ENCODE data around the gene TYK2. TPM values are rescaled to one million over a fixed set of nuclear protein-coding genes. Genes with fewer than 3 reads are reported as not detected.

TYK2 gene
- total and polyA plus RNA-seq, 9 of the 15 experiments (the other 6 are each of a cell fraction or from before 2014, with no cell fraction given), result 15.0 to 182 (median 85.9) TPM

GRCh38 chr19:10374931-10375330 is 5.4 kb downstream of the TYK2 start:
- Histone ChIP-seq H3K4me3 (no peak overlapping the region), H3K9ac (ENCODE audit: insufficient read depth in 1 of 2, low read depth in 2 of 2, low read length in 2 of 2) (no peak overlapping the region), H3K9me3 (replicated peaks; ENCODE audit: control insufficient read depth, insufficient read depth, low read depth, low read length) (no peaks in the 10 kb centered on the region), H3K36me3 (ENCODE audit: control insufficient read depth, insufficient read depth, low read length) (peaks cover 45% of the 10 kb centered on the region), H3K79me2 (ENCODE audit: control insufficient read depth, insufficient read depth, low read length) (peaks cover 17% of the 10 kb centered on the region), H3K4me2 (ENCODE audit: insufficient read depth, low read length) (no peak overlapping the region), H2AFZ (ENCODE audit: low read depth, low read length) (no peak overlapping the region), H4K20me1 (replicated peaks; ENCODE audit: control insufficient read depth, insufficient read depth, low read length) (no peaks in the 10 kb centered on the region), H3K27me3 (ENCODE audit: control insufficient read depth in 2 of 2, insufficient read depth in 2 of 2, low read length in 2 of 2) (no peaks in the 10 kb centered on the region), H3K9me1 (ENCODE audit: control insufficient read depth, insufficient read depth, low read length) (no peaks in the 10 kb centered on the region), H3K4me1 (replicated peaks in 1 of 2; ENCODE audit: control insufficient read depth in 2 of 2, insufficient read depth in 2 of 2, low read length in 2 of 2) (peaks cover 3 to 4% of the 10 kb centered on the region in 2 experiments; a peak in 1 of 5 replicates), H3K27ac (ENCODE audit: extremely low read depth, low read depth, low read length) (no peak overlapping the region)
- intact Hi-C loops (cut with micrococcal nuclease), result no loop called here
- ChIA-PET POLR2A (no interaction called here), CTCF (ENCODE audit: low intra/inter-chr PET ratio) (interaction anchor here (0.6 kb wide), 1 partner anchor 18 kb away, joined by 3 read pairs; no protein-coding TSS in a partner anchor)
- in situ Hi-C loops (cut with MboI), result no loop called here
- TF ChIP-seq MLX (CRISPR knock-in tag; conservative IDR thresholded peaks at IDR 0.05) (no peak), MAFF (IDR thresholded peaks at IDR 0.05; ENCODE audit: low read length) (no peak), ZNF551 (CRISPR knock-in tag; IDR thresholded peaks at IDR 0.05) (no peak)
- no TSS peak for BruUV-seq (replicated peaks)
- WGBS (ENCODE audit: insufficient coverage, low coverage, missing lambda C conversion rate), result 100% methylated on average over 4 of the region's 5 CpGs
- no peak for ATAC-seq
- FAIRE-seq, result no peak
- no peak for DNase-seq (ENCODE audit: extremely low read depth in 1 of 4, low spot score in 3 of 4)

- H3K36me3 ChIP-seq (ENCODE audit: control insufficient read depth, insufficient read depth, low read length), result peaks cover 54% of the 10 kb centered on the region
- no peaks in the 10 kb centered on the region for H3K27me3 ChIP-seq (ENCODE audit: control insufficient read depth in 2 of 2, insufficient read depth in 2 of 2, low read length in 2 of 2)
- H3K9me1 ChIP-seq (ENCODE audit: control insufficient read depth, insufficient read depth, low read length), result no peaks in the 10 kb centered on the region
- no peaks in the 10 kb centered on the region for H4K20me1 ChIP-seq (replicated peaks; ENCODE audit: control insufficient read depth, insufficient read depth, low read length)
- 100% methylated on average over 3 of the region's 3 CpGs for WGBS (ENCODE audit: insufficient coverage, low coverage, missing lambda C conversion rate)
- no peak overlapping the region for H3K4me3 ChIP-seq
- in situ Hi-C loops (cut with MboI) (no loop called here), intact Hi-C loops (cut with micrococcal nuclease) (no loop called here)
- no peaks in the 10 kb centered on the region for H3K79me2 ChIP-seq (ENCODE audit: control insufficient read depth, insufficient read depth, low read length)
- ATAC-seq, result no peak
- DNase-seq (ENCODE audit: extremely low read depth in 1 of 4, low spot score in 3 of 4), result no peak
- no peak overlapping the region for H3K27ac ChIP-seq (ENCODE audit: extremely low read depth, low read depth, low read length)
- no peak for FAIRE-seq
- BruUV-seq (replicated peaks), result no TSS peak
- no peak overlapping the region for H2AFZ ChIP-seq (ENCODE audit: low read depth, low read length)
- H3K4me2 ChIP-seq (ENCODE audit: insufficient read depth, low read length), result no peak overlapping the region
- no peaks in the 10 kb centered on the region for H3K9me3 ChIP-seq (replicated peaks; ENCODE audit: control insufficient read depth, insufficient read depth, low read depth, low read length)
- CTCF ChIA-PET (ENCODE audit: low intra/inter-chr PET ratio), result no interaction called here
- POLR2A ChIA-PET, result interaction anchor here (0.6 to 1.7 kb wide), 2 partner anchors 10 to 16 kb away, joined by 4 read pairs; no protein-coding TSS in a partner anchor
- H3K4me1 ChIP-seq (replicated peaks in 1 of 2; ENCODE audit: control insufficient read depth in 2 of 2, insufficient read depth in 2 of 2, low read length in 2 of 2), result no peaks in the 10 kb centered on the region
- no peak overlapping the region for H3K9ac ChIP-seq (ENCODE audit: insufficient read depth in 1 of 2, low read depth in 2 of 2, low read length in 2 of 2)
- TF ChIP-seq BRCA1 (IDR thresholded peaks at IDR 0.05) (no peak), BRCA1 (CRISPR knock-in tag; IDR thresholded peaks at IDR 0.05) (no peak), ZNF583 (CRISPR knock-in tag; IDR thresholded peaks at IDR 0.05) (no peak), BCOR (IDR thresholded peaks at IDR 0.05) (no peak), HOMEZ (CRISPR knock-in tag; IDR thresholded peaks at IDR 0.05) (no peak), ZNF76 (CRISPR knock-in tag; IDR thresholded peaks at IDR 0.05; ENCODE audit: borderline replicate concordance) (no peak), ZBTB12 (CRISPR knock-in tag; IDR thresholded peaks at IDR 0.05) (no peak), FOS (IDR thresholded peaks at IDR 0.05; ENCODE audit: extremely low read depth, insufficient read length) (no peak)
- TF ChIP-seq, protein P1, sequence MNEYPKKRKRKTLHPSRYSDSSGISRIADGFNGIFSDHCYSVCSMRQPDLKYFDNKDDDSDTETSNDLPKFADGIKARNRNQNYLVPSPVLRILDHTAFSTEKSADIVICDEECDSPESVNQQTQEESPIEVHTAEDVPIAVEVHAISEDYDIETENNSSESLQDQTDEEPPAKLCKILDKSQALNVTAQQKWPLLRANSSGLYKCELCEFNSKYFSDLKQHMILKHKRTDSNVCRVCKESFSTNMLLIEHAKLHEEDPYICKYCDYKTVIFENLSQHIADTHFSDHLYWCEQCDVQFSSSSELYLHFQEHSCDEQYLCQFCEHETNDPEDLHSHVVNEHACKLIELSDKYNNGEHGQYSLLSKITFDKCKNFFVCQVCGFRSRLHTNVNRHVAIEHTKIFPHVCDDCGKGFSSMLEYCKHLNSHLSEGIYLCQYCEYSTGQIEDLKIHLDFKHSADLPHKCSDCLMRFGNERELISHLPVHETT (CRISPR knock-in tag; conservative IDR thresholded peaks at IDR 0.05 in 1 of 2, IDR thresholded peaks at IDR 0.05 in 1 of 2), result no peak
Measured at GRCh38 chr19:10372690-10373089, 7.7 kb downstream of the TYK2 start.

Data from K562 (cell line).